ENCODE data around the gene TBXT.
"Not testable (repeated sequence)": the region's sequence is repeated elsewhere in the genome, so short reads cannot be mapped to it uniquely, and the experiment has no call there.

TBXT gene

DNA sequence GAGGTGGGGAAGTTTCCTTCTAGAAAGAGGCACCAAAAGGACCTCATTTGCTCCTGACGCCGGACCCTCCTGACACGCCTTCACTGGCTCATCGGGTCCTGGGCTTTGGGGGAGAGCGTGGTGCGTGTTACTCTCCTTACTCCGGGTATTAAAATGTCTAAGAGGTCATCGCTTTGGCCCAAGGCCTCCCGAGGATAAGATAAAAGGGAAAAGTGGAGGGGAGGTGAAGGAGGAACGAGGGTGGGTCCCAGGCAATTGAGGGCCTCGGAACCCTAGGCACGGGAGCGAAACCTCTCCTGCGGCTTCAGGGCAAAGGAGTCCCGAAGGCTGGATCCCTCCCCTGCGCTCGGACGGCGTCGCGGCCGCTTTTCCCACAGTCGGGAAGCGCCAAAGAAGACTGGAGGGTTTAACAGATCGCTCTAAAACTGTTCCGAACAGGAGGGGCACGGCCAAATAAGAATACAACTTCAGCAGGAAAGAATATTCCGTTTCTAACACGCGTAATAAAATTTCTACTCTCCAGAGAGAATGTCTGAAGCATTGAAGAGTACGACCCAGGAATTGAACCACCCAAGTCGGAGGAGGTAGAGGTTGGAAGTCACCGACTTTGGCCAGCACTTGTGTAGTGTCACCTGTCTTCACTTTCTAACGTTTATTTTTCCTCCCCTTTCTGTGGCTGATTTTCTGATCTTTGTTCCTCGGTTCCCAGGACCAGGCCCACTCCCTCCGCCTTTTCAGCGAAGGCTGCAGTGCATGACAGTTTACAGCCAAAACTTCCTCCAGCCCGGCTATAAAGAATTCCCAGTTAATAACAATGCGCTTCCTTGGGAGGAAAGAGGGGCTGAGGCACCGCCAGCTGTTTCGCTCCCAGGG is 2.1 kb upstream of the TBXT start:
- DNase-seq (ENCODE audit: low read depth in 2 of 2), result no peak

DNA sequence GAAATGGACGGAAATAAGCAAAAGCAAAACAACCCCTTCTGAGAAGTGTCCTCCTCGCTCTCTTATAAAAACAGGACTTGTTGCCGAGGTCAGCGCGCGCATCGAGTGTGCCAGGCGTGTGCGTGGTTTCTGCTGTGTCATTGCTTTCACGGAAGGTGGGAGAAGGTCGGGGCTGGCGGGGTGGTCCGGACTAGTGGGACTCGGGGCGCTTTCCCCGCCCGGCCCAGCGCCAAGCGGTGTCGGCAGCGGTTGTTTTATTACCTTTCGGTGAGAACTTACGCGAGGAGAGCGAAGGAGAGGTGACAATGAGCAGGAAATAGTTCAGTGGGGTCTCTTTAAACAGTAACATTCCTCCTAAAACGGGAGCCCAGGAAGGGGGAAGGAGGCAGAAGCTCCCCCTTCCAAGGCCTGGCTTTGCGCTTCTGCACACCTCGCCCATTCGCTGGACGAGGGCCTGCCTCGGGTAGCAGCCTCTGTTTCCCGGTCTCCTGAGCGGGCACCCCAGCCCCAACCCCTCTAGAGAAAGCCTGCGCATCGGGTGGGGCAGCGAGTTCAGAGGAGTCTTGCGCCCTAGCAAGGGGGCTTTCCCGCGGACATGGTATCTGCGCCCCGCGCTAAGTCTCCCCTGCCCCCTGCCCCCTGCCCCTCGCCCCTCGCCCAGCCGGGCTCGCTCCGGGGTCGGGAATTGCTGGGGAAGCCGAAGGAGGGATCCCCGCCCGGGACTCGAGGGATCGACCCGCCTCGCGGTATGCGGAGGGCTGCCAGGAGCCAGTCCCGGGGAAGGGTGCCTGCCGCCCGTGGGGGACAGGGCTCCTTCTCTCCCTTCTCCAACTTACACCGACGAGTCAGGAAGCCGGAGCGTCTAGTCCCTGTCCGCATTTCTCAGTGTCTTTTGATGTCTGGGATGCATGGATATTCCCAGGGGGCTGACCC is 1.2 kb upstream of the TBXT start:
- no peak for DNase-seq (ENCODE audit: low read depth in 2 of 2)

DNA sequence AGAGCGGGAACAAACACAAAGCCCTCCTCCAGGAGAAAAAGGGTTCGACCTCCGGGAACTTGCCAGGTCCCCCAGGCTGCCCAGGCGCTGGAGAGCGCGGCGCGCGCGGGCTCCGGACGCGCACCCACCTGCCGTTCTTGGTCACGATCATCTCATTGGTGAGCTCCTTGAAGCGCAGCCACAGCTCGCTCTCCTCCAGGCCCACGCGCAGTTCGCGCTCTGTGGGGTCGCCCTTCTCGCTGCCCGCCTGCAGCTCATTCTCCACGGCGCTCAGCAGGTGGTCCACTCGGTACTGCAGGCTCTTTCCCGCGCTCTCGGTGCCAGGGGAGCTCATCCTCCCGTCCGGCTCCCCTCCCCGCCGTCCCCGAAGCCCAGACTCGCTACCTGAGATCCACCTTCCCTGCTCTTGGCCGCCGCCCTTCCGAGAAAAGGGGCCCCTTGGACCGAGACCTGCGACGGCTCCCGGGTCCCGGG is 356 bp downstream of the TBXT start:
- no peak for DNase-seq (ENCODE audit: low read depth in 2 of 2)

DNA sequence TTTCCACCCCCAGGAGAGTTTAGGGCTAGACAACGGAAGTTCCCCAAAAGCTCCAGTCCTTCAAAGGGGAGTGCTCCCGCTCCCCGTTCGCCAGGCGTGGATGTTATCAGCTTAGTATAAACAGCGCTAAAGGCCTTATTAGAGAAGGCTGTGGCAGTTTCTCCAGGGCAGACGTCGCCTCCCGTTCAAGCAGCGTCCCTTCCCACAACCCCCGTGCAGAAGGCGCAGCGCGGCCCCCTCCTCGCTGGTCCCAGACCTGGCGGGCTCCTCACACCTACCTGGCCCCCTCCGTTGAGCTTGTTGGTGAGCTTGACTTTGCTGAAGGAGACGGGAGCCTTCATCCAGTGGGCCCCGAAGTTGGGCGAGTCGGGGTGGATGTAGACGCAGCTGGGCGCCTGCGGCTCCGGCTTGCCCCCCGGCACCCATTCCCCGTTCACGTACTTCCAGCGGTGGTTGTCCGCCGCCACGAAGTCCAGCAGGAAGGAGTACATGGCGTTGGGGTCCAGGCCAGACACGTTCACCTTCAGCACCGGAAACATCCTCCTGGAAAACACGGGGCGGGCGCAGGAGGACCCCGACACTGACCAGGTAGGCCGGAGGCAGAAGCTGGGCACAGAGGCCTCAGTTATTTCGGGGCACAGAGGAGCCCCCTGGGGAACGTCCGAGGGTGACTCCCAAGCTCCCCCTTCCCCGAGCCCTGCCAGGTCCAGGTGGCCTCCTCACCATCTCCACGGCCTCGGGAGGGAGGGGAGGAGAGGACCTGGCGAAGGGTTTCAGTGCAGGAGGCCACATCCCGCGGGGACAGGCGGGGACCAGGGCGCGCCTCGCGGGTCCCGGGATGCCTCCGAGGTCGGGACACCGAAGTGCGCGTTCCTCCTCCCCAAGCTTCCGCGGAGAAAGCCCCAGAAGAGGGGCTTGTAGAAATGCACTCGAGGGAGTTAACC is 1.1 kb downstream of the TBXT start:
- DNase-seq (ENCODE audit: low read depth in 2 of 2), result no peak

DNA sequence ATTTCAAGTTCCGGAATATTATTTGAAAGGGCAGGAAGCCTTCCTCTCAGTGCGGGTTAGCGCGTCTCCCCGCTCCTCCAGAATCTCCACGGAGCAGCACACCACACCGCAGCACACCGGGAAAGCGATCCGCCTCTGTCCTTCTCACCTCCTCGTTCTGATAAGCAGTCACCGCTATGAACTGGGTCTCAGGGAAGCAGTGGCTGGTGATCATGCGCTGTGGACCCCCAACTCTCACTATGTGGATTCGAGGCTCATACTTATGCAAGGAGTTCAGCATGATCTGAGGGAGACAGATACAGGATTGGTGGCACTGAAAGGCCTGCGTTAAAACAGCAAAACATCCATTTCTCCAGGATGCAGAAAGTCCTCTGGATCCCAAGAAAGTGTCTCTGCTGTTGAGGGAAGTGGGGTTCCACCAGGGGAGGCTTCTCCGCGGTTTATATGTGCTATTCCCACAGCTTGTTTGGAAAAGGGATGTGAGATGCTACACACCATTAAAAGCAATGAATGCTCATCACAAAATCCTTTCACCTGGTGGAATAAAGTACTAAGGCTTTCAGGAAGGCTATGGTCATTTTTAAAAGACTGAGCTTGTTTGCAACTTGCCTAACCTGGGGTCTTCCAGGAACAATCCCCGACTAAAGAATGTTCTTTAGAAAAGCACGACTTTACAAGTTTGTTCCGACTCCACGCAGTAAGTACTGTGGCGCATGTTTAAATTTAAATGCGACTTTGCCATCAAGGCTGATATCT is 1.9 kb downstream of the TBXT start:
- no peak for DNase-seq (ENCODE audit: low read depth in 2 of 2)

DNA sequence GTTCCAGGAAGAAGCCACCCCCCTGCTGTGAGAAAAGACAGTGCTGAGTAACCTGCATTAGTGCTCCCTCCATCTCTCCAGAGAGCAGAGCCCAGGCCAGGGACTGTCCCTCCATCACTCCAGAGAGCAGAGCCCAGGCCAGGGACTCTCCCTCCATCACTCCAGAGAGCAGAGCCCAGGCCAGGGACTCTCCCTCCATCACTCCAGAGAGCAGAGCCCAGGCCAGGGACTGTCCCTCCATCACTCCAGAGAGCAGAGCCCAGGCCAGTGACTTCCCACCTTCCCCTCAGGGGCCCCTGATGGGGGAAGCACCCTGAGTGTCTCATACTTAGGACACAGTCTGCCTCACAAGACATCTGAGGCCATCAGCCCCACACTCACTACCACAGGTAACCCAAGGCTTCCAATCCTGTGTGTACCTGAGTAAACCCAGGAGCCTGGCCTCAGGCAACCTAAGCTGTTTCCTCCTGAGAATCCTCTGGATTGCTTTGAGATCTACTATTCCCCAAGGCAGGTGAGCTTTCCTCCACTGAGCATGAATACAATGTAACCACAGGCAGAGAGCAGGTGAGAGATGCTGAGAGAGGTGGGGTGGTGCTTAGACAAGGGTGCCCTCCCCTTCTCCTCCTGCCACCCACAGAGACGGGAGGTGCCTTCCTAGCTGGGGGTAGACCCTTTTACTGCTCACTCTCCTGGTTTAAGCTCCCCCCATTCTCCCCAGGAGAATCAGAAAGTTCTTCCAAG is 4.9 kb downstream of the TBXT start:
- no peak for DNase-seq (ENCODE audit: low read depth in 2 of 2)

DNA sequence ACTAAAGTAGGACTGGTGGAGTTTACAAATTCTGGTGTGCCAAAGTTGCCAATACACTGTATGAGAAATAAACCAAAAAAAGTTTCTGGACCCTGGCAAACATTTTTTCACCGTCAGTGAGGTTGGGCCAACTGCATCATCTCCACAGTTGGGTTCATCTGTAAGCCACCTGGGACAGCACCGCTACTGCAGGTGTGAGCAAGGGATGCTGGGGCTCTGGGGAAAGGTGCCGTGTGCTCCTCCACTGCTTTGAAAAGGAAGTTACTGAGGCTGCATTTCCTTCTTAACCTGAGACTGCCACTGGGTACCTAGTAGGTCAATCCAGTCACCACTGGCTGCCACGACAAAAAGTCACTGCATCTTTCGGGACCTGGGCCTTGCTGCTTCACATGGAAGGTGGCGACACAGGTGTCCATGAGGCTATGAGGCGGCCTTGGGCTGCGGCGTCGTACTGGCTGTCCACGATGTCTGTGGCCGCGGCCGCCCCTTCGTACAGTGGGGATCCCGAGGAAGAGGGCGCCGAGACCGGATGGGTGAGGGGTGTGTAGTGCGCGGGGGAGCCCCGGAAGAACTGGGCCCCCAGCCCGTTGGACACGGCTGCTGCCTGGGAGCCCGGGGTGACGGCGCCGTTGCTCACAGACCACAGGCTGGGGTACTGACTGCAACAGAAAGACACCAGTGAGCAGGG is 9.6 kb downstream of the TBXT start:
- no peak for DNase-seq (ENCODE audit: low read depth in 2 of 2)

DNA sequence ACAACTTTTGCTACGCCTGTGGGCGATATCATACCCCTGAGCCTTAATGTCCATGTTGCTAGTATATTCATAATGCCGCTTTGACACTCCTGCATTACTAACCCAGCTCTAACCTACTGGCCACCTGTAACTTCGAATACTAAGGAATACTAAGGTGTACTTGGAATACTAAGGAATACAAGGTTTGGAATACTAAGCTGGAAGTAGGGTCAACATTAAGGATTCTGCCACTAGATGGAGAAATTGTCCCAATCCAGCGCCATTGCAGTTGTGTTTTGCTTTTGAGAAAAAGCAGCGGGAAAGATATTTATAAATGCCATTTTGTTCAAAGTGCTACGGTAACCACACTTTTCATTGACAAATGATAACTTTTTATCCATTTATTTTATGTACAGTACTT is 10.7 kb downstream of the TBXT start:
- DNase-seq (ENCODE audit: low read depth in 2 of 2), result no peak

DNA sequence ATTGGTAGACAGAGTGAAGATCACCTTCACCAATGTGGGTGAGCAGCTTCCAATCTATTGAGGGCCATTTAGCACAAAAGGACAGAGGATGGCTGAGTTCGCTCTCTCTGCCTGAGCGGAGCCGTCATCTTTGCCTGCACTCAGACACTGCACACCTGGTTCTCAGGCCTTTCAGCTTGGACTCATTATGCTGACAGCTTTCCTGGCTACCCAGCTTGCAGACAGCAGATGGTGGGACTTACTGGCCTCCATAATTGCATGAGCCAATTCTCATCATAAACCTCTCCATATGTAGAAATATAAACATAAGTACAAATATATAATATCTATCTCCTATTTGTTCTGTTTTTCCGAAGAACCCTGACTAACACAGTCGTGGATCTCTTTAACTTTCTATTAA is 13.7 kb downstream of the TBXT start:
- no peak for DNase-seq (ENCODE audit: low read depth in 2 of 2)

DNA sequence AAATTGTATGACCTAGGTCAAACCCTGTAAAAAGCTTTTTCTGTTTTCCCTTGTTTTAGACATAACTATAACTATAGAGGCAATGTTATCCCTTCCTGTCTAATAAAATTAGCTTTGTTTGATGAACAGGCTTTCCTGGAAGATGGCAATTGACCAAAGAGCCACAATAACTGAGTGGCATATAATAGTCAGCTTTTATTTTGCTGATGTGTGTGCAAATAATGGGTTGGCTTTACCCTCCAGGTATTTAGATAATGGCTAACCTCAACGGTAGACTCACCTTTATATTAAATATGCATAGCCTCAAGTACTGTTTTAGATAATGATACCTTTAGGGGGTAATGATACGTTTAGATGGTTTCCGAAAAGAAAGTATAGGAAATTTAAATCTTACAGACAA is 15.0 kb downstream of the TBXT start:
- DNase-seq (ENCODE audit: low read depth in 2 of 2), result no peak

DNA sequence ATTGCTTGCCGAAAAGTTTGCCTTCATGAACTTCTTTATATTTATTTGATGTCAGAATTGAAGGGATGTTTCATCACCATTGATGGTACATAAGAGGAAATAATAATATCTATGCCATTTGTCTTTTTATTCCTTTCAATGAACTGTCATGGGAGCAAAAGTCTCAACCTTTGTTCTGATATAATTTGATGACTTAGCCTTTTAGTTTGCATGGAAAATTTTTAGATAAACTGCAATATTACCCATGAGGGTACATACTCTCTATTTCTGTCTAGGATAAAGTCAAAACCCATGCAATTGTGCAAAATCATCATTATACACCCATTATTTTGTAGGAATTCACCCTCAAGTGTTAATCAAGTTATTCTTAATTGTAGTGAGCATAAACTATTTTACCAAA is 15.9 kb downstream of the TBXT start:
- no peak for DNase-seq (ENCODE audit: low read depth in 2 of 2)

DNA sequence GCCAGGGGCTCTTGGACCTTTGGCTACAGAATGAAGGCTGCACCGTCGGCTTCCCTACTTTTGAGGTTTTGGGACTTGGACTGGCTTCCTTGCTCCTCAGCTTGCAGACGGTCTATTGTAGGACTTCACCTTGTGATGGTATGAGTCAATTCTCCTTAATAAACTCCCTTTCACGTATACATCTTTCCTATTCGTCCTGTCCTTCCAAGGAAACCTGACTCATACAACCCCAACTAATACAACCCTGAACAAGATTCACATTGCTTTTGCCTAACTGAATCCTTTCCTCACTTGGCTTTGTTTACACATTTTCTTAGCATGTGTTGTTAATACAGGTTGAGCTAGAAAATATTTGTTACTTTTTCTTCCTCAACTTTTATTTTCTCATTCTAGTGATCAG is 21.9 kb downstream of the TBXT start:
- no peak for DNase-seq (ENCODE audit: low read depth in 2 of 2)

DNA sequence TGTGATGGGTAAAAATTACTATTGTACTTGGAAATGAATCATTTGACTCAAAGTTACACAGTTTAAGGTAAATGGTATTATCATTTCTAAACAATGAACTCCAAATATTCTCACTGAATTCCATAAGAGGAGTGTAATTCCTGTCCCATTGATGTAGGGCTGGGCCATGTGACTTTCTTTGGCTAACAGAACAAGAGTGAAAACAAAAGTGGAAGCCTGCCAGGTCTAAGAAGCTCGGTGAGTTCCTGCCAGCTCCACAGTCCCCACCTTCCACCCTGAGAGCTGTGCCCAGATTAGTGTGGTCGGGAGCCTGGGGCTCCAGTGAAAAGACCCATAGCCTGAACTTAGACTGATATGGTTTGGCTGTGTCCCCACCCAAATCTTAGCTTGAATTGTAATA is 24.6 kb downstream of the TBXT start:
- no peak for DNase-seq (ENCODE audit: low read depth in 2 of 2)

DNA sequence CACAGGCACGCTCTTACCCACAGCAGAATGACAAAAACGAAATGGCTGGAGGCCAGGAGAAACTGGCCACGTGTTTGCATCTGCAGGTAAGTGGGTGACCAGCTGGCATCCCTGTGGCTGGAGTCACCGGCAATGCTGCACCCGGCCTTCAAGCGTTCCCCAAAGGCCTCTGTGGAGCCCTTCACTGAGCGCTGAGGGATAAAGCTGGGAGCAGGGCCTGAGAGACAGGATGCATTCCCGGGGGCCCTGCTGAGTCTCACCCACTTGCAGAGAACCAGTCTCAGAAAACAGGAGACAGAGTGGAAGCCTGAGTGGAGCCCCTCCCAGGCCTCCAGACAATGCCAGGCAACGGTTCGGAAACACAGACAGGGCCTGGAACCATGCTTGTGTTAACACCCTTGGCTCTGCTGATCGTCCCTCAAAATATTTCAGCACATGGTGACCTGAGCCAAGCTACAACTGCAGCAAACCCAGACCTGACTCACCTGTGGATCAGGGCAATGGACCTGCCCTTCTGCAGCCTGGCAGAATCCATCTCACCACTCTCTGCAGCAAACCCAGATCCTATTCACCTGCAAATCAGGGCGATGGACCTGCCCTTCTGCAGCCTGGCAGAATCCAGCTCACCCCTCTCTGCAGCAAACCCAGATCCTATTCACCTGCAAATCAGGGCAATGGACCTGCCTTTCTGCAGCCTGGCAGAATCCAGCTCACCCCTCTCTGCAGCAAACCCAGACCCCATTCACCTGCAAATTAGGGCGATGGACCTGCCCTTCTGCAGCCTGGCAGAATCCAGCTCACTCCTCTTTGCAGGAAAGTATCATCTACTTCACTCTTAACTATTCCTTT is 39.8 kb downstream of the TBXT start:
- DNase-seq (ENCODE audit: low read depth in 2 of 2), result no peak

DNA sequence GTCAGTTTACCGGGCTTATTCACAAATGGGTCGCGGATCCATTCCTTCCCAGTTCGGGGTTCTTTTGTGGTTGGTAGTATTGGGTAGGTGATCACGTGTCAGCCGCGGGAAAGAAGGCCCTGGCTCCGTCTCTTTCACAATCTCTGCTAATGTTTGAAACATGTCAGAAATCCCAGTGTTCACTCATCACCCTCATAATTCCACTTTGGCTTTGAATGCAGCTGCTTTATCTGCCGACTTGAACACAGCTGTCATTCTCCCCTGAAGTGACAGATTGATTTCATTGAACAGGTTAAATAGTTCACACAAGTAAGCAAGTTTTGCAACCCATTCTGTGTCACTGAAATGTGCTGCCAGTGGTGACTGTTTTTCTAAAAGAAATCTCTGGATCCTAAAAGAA is 44.5 kb downstream of the TBXT start:
- DNase-seq (ENCODE audit: low read depth in 2 of 2), result not testable (repeated sequence)

DNA sequence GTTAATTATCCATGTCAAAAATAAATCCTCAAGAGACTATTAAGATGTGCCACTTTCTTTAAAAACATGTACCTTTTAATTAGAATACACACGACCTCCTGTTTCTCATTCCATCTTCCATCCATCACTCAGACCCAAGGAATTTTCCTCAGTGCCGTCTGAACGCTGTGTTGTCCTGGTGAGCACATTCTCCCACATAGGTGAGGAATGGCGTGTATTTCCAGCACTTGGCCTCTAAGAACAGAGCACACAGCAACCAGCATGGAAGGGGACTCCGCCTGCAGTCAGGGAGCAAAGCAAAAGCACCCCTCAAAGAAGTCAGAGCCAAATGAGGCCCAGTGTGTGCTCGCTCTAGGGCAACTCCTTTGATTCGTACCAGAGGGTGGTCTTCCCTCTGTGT is 45.9 kb downstream of the TBXT start:
- no peak for DNase-seq (ENCODE audit: low read depth in 2 of 2)

DNA sequence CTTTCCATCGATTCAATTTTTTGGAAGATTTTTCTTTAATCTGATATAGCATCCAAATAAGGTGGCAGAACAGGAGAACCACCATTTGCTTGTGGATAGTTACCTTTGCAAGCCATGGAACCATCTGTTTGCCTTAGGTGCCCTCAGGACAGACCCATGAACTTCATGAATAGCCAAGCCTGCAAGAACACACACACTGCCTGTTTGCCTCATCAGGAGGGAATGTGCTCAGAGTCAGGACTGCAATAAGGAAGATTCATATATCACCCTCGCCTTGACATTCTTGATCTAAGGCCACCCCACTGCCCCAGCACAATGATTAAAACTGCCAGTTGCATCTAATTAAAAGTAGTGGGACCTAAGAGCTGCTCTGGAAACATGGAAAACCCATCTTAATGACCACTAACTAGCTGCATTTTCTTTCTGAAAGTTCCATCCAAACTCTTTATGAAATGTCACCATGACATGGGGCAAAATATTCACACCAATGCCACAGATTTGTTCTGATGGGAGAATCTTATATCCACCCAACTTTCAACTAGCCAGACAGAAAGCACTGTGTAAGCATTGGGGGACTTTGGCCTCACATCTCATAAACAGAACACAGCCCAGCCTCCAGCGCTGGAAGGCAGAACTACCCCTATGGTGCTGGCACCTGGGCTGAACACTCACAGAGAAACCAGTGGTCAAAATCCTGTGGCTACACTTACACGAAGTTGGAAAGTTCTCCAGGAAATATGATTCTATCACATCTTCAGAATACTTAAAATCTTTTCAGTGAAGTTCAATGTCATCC is 48.3 kb downstream of the TBXT start:
- DNase-seq (ENCODE audit: low read depth in 2 of 2), result no peak

DNA sequence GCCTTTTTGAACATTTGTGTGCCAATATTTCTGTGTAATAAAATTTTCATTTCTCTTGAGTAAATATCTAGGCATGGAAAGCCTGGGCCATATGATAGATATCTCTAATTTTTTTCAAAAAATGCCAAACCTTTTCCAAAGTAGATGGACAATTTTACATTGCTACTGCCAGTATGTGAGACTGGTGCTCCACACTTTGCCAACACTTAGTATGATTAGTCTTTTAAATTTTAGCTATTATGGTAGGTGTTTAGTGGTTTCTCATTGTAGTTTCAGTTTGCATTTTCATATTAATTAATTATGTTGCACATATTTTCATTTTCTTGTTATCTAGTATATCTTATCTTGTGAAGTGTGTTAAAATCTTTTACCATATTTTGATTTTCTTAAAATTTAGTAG is 52.0 kb downstream of the TBXT start:
- no peak for DNase-seq (ENCODE audit: low read depth in 2 of 2)

Data from stimulated activated CD8-positive, alpha-beta memory T cell treated with anti-CD3 and anti-CD28 coated beads, Interleukin-15, amount 100 ng/mL, for 4 hours (primary cell).